Liver (tissue), 9 donors: ENCODE data around the gene CCDC136. TPM values are rescaled to one million over a fixed set of nuclear protein-coding genes. Genes with fewer than 3 reads are reported as not detected.

Source experiments
- DNase-seq: peaks from one replicate; pipeline ENCODE4 v3.0.0-alpha.2; 2017; ENCODE audit warnings: low spot score
- H3K27ac ChIP-seq, 2 donors: one replicate each; pipeline ENCODE4 v1.7.0; 2013; ENCODE audit warnings: inconsistent platforms in 2 of 2, low read length in 2 of 2, control low read depth in 1 of 2, low read depth in 1 of 2, mild to moderate bottlenecking in 1 of 2
- H3K27me3 ChIP-seq, 4 donors: one replicate each; pipeline versions ENCODE4 v1.6.1 to v1.7.0; 2013; ENCODE audit warnings: low read length in 3 of 4, inconsistent platforms in 1 of 4, mild to moderate bottlenecking in 1 of 4, moderate library complexity in 1 of 4; ENCODE audit not compliant: control insufficient read depth in 4 of 4, insufficient read depth in 4 of 4
- H3K36me3 ChIP-seq, 4 donors: one replicate each; pipeline versions ENCODE4 v1.6.1 to v1.7.0; 2013; ENCODE audit warnings: low read length in 3 of 4, mild to moderate bottlenecking in 3 of 4, low read depth in 1 of 4, moderate library complexity in 1 of 4; ENCODE audit not compliant: control insufficient read depth in 4 of 4, insufficient read depth in 3 of 4
- H3K4me1 ChIP-seq, 4 donors: one replicate each; pipeline versions ENCODE4 v1.6.1 to v1.7.0; 2013; ENCODE audit warnings: low read length in 3 of 4, mild to moderate bottlenecking in 3 of 4, moderate library complexity in 1 of 4; ENCODE audit not compliant: control insufficient read depth in 4 of 4, insufficient read depth in 4 of 4
- H3K4me3 ChIP-seq, 3 donors: one replicate each; pipeline versions ENCODE4 v1.6.1 to v1.7.0; 2013; ENCODE audit warnings: low read length in 3 of 3, control low read depth in 1 of 3, low read depth in 1 of 3, mild to moderate bottlenecking in 1 of 3
- H3K9ac ChIP-seq, 2 donors: one replicate each; pipeline ENCODE4 v1.7.0; 2013; ENCODE audit warnings: low read length in 2 of 2, mild to moderate bottlenecking in 2 of 2, moderate library complexity in 2 of 2, control low read depth in 1 of 2, low read depth in 1 of 2
- H3K9me3 ChIP-seq, 4 donors: one replicate each; pipeline versions ENCODE4 v1.6.1 to v1.7.0; 2013; ENCODE audit warnings: low read length in 3 of 4; ENCODE audit not compliant: control insufficient read depth in 4 of 4
- FOXA1 ChIP-seq: IDR thresholded peaks from 2 replicates; pipeline ENCODE4 v1.6.1; 2016; ENCODE audit warnings: antibody characterized with exemption
- FOXA2 ChIP-seq: IDR thresholded peaks from 2 replicates; pipeline ENCODE4 v1.6.1; 2016; ENCODE audit warnings: antibody characterized with exemption
- GABPA ChIP-seq, 2 donors: IDR thresholded peaks in 1 of 2; conservative IDR thresholded peaks in 1 of 2; 2 replicates each; pipeline ENCODE4 v1.6.1; 2016; ENCODE audit warnings: antibody characterized with exemption in 2 of 2, mild to moderate bottlenecking in 1 of 2, moderate library complexity in 1 of 2
- HNF4A ChIP-seq, 2 donors: conservative IDR thresholded peaks; 2 replicates each; pipeline ENCODE4 v1.6.1; 2016; ENCODE audit warnings: antibody characterized with exemption in 2 of 2, mild to moderate bottlenecking in 2 of 2
- JUND ChIP-seq, 2 donors: IDR thresholded peaks; 2 replicates each; pipeline ENCODE4 v1.6.1; 2016; ENCODE audit warnings: antibody characterized with exemption in 2 of 2
- MAX ChIP-seq: IDR thresholded peaks from 2 replicates; pipeline ENCODE4 v1.6.1; 2016; ENCODE audit warnings: antibody characterized with exemption
- NR2F2 ChIP-seq: IDR thresholded peaks from 2 replicates; pipeline ENCODE4 v1.6.1; 2016; ENCODE audit warnings: antibody characterized with exemption
- RAD21 ChIP-seq, 2 donors: IDR thresholded peaks; 2 replicates each; pipeline ENCODE4 v1.6.1; 2016; ENCODE audit warnings: antibody characterized with exemption in 2 of 2, mild to moderate bottlenecking in 2 of 2
- RXRA ChIP-seq, 2 donors: IDR thresholded peaks; 2 replicates each; pipeline ENCODE4 v1.6.1; 2017 to 2018; ENCODE audit warnings: antibody characterized with exemption in 2 of 2, mild to moderate bottlenecking in 1 of 2
- SP1 ChIP-seq: IDR thresholded peaks from 2 replicates; pipeline ENCODE4 v1.6.1; 2018; ENCODE audit warnings: antibody characterized with exemption, mild to moderate bottlenecking
- TAF1 ChIP-seq: conservative IDR thresholded peaks from 2 replicates; pipeline ENCODE4 v1.6.1; 2016; ENCODE audit warnings: antibody characterized with exemption, mild to moderate bottlenecking
- YY1 ChIP-seq: IDR thresholded peaks from 2 replicates; pipeline ENCODE4 v1.6.1; 2016; ENCODE audit warnings: antibody characterized with exemption, mild to moderate bottlenecking
- ZBTB33 ChIP-seq: IDR thresholded peaks from 2 replicates; pipeline ENCODE4 v1.6.1; 2016; ENCODE audit warnings: antibody characterized with exemption
- WGBS: extraction: QIAGEN DNeasy Blood & Tissue Kit; methylation state at CpG from one replicate; pipeline ENCODE4 v1.1.7; 2013; 5-methylcytosine and 5-hydroxymethylcytosine counted together
- polyA plus RNA-seq, 2 donors: library from polyadenylated mRNA; stranded (reverse) in 1 of 2; unstranded in 1 of 2; fragments of 200-250 nt in 1 of 2; fragments of >200 nt in 1 of 2; fragmentation: Nextera tagmentation in 1 of 2; extraction: Ambion mirVana in 1 of 2; gene quantifications; one replicate each; pipeline versions ENCODE4 v1.2.1 to v1.2.3, GENCODE V29; 2013 to 2015
- total RNA-seq, 2 donors: library from RNA; depleted of rRNA; stranded (reverse); fragments of >200 nt; gene quantifications; one replicate each; pipeline ENCODE4 v1.2.3, GENCODE V29; 2014
- TF ChIP-seq, protein P1 (sequence below): IDR thresholded peaks from 2 replicates; pipeline ENCODE4 v1.6.1; 2016; ENCODE audit warnings: antibody characterized with exemption, mild to moderate bottlenecking
- TF ChIP-seq, protein P2 (sequence below): fragments of 150-350 bp; IDR thresholded peaks from 2 replicates; pipeline ENCODE4 v1.5.1; 2017; ENCODE audit warnings: improper control_type of control experiment, low read depth, low read length; ENCODE audit not compliant: missing input control
- donor health status: healthy.
- donor health status: healthy.
- donor health status: healthy.
- donor health status: healthy.
- donor health status: healthy.

Gene CCDC136
- total RNA-seq: under 1 TPM; 0.09 to 0.59 TPM
- under 1 TPM; 0.22 TPM for polyA plus RNA-seq

DNA sequence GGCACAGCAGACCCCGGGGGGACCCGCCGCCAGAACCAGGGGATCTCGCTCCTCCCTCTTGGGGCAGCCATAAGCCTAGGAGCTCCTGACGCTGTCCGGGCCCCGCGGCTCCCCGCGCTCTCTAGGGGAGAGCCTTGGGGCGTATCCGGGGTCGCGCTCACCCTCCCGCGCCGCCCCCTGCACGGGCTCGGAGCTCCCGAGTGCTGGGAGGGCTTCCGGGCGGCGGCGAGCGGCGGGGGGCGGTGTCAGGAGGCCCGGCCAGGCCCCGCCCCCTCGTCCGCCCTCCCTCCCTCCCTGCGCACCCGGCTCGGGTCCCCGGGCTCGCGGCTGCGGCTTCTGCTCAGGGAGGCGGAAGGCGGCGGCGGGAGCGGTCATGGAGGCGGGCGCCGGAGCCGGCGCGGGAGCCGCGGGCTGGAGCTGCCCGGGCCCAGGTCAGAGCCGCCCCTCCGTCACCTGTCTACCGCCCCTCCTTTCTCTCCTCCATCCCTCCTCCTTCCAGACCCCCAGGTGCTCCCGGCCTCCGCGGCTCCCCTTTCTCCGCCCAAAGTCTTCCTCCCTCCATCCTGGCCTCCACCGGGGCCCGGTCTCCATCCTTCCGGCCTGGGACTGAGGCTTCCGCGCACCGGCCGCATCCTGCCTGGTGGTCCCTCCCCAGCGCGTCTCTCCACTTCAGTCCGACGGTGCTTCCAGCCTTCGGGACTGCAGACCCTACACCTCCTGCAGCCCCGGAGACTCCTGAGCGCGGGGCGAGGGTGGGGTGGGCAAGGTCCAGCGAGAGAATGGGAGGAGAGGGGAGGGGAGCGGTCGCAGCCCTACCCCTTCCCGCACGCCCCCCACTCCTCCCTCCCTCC lies at the start of gene CCDC136:
CCDC136 (plus strand) TSS at position 848 of the 851 bp plus-strand sequence. CDS start 444 bp downstream, outside the sequence.
- no peaks in the 10 kb centered on the region for H3K9me3 ChIP-seq
- H3K9ac ChIP-seq: no peak within 1 kb of the TSS
- TF ChIP-seq, protein P1, sequence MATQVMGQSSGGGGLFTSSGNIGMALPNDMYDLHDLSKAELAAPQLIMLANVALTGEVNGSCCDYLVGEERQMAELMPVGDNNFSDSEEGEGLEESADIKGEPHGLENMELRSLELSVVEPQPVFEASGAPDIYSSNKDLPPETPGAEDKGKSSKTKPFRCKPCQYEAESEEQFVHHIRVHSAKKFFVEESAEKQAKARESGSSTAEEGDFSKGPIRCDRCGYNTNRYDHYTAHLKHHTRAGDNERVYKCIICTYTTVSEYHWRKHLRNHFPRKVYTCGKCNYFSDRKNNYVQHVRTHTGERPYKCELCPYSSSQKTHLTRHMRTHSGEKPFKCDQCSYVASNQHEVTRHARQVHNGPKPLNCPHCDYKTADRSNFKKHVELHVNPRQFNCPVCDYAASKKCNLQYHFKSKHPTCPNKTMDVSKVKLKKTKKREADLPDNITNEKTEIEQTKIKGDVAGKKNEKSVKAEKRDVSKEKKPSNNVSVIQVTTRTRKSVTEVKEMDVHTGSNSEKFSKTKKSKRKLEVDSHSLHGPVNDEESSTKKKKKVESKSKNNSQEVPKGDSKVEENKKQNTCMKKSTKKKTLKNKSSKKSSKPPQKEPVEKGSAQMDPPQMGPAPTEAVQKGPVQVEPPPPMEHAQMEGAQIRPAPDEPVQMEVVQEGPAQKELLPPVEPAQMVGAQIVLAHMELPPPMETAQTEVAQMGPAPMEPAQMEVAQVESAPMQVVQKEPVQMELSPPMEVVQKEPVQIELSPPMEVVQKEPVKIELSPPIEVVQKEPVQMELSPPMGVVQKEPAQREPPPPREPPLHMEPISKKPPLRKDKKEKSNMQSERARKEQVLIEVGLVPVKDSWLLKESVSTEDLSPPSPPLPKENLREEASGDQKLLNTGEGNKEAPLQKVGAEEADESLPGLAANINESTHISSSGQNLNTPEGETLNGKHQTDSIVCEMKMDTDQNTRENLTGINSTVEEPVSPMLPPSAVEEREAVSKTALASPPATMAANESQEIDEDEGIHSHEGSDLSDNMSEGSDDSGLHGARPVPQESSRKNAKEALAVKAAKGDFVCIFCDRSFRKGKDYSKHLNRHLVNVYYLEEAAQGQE: no peak
- TF ChIP-seq, protein P2, sequence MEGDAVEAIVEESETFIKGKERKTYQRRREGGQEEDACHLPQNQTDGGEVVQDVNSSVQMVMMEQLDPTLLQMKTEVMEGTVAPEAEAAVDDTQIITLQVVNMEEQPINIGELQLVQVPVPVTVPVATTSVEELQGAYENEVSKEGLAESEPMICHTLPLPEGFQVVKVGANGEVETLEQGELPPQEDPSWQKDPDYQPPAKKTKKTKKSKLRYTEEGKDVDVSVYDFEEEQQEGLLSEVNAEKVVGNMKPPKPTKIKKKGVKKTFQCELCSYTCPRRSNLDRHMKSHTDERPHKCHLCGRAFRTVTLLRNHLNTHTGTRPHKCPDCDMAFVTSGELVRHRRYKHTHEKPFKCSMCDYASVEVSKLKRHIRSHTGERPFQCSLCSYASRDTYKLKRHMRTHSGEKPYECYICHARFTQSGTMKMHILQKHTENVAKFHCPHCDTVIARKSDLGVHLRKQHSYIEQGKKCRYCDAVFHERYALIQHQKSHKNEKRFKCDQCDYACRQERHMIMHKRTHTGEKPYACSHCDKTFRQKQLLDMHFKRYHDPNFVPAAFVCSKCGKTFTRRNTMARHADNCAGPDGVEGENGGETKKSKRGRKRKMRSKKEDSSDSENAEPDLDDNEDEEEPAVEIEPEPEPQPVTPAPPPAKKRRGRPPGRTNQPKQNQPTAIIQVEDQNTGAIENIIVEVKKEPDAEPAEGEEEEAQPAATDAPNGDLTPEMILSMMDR: no peak
- no peak for TF ChIP-seq GABPA (IDR thresholded peaks at IDR 0.05 in 1 of 2, conservative IDR thresholded peaks at IDR 0.05 in 1 of 2)
- TF ChIP-seq TAF1: no peak
- no peak for TF ChIP-seq RAD21 (IDR thresholded peaks at IDR 0.05)
- no peak for TF ChIP-seq ZBTB33
- no peak for TF ChIP-seq RXRA (IDR thresholded peaks at IDR 0.05)
- TF ChIP-seq NR2F2: no peak
- no peak for TF ChIP-seq FOXA1
- no peak for TF ChIP-seq MAX
- TF ChIP-seq JUND (IDR thresholded peaks at IDR 0.05): no peak
- no peak for TF ChIP-seq YY1
- no peak for TF ChIP-seq HNF4A (conservative IDR thresholded peaks at IDR 0.05)
- TF ChIP-seq FOXA2: no peak
- no peak for TF ChIP-seq SP1
- peak; percentile 62 for DNase-seq
- H3K4me1 ChIP-seq: peaks cover 2 to 12% (median 6%) of the 10 kb centered on the region in 4 donors
- 2% methylated on average over 80 of the region's 80 CpGs for WGBS
- H3K27me3 ChIP-seq: no peaks in the 10 kb centered on the region
- H3K36me3 ChIP-seq: no peaks in the 10 kb centered on the region
- H3K4me3 ChIP-seq: peak within 1 kb of the TSS in 2 of 3 donors; percentile 77 to 88
- H3K27ac ChIP-seq: no peak within 1 kb of the TSS
